Measurements from ENCODE around the gene PTPN7. TPM values are rescaled to one million over a fixed set of nuclear protein-coding genes. Genes with fewer than 3 reads are reported as not detected.

The PTPN7 gene
- total RNA-seq, 1 donor from 2014 or later: not detected

GRCh38 chr1:202189918-202190715, 29.7 kb upstream of the PTPN7 start:
- no peak overlapping the region for H3K27ac Mint-ChIP-seq
- peaks cover 27% of the 10 kb centered on the region for H3K27me3 ChIP-seq

GRCh38 chr1:202189001-202189790, 28.8 kb upstream of the PTPN7 start:
- no peak overlapping the region for H3K27ac ChIP-seq
- Mint-ChIP-seq H3K27ac (no peak overlapping the region), H3K36me3 (no peaks in the 10 kb centered on the region), H3K9me3 (no peaks in the 10 kb centered on the region), H3K4me3 (no peak overlapping the region), H3K27me3 (ENCODE audit: insufficient read depth, low read depth) (peaks cover 16% of the 10 kb centered on the region), H3K4me1 (peaks cover 10% of the 10 kb centered on the region)
- no peaks in the 10 kb centered on the region for H3K9me3 ChIP-seq (ENCODE audit: low read depth)
- no peak overlapping the region for H3K9ac ChIP-seq
- peaks cover 18% of the 10 kb centered on the region for H3K27me3 ChIP-seq
- TF ChIP-seq EZH2 (IDR thresholded peaks at IDR 0.05) (no peak), EZH2phosphoT487 (IDR thresholded peaks at IDR 0.05) (no peak), CTCF (IDR thresholded peaks at IDR 0.05) (peak; percentile 82)
- H3F3A ChIP-seq (ENCODE audit: low read depth): peaks cover 9% of the 10 kb centered on the region
- H2AFZ ChIP-seq (replicated peaks): peak overlapping the region; percentile 92
- H3K36me3 ChIP-seq: no peaks in the 10 kb centered on the region
- DNase-seq (ENCODE audit: low spot score): peak; percentile 92
- no peaks in the 10 kb centered on the region for H3K79me2 ChIP-seq (ENCODE audit: low read depth)
- H3K4me2 ChIP-seq: no peak overlapping the region
- H4K20me1 ChIP-seq (ENCODE audit: low read depth): no peaks in the 10 kb centered on the region
- peaks cover 4% of the 10 kb centered on the region for H3K4me1 ChIP-seq
- no peak overlapping the region for H3K4me3 ChIP-seq

More at GRCh38 chr1:202189918-202190715, 29.7 kb upstream of the PTPN7 start:
- Mint-ChIP-seq H3K27me3 (ENCODE audit: insufficient read depth, low read depth) (peaks cover 20% of the 10 kb centered on the region), H3K4me3 (no peak overlapping the region), H3K36me3 (no peaks in the 10 kb centered on the region), H3K9me3 (no peaks in the 10 kb centered on the region), H3K4me1 (peaks cover 6% of the 10 kb centered on the region)
- H3K36me3 ChIP-seq: no peaks in the 10 kb centered on the region
- TF ChIP-seq EZH2 (IDR thresholded peaks at IDR 0.05) (no peak), CTCF (IDR thresholded peaks at IDR 0.05) (peak; percentile 27), EZH2phosphoT487 (IDR thresholded peaks at IDR 0.05) (no peak)
- H3F3A ChIP-seq (ENCODE audit: low read depth): peaks cover 9% of the 10 kb centered on the region
- H3K4me3 ChIP-seq: no peak overlapping the region
- no peaks in the 10 kb centered on the region for H3K79me2 ChIP-seq (ENCODE audit: low read depth)
- no peak overlapping the region for H3K27ac ChIP-seq
- no peaks in the 10 kb centered on the region for H4K20me1 ChIP-seq (ENCODE audit: low read depth)
- no peak overlapping the region for H2AFZ ChIP-seq (replicated peaks)
- H3K9ac ChIP-seq: no peak overlapping the region
- DNase-seq (ENCODE audit: low spot score): no peak
- H3K4me2 ChIP-seq: no peak overlapping the region
- H3K9me3 ChIP-seq (ENCODE audit: low read depth): no peaks in the 10 kb centered on the region
- peaks cover 4% of the 10 kb centered on the region for H3K4me1 ChIP-seq

- Histone ChIP-seq H3K4me2 (no peak overlapping the region), H3K79me2 (ENCODE audit: low read depth) (no peaks in the 10 kb centered on the region), H3K27me3 (peaks cover 5% of the 10 kb centered on the region), H3K36me3 (no peaks in the 10 kb centered on the region), H4K20me1 (ENCODE audit: low read depth) (no peaks in the 10 kb centered on the region), H3K4me1 (peaks cover 4% of the 10 kb centered on the region), H2AFZ (replicated peaks) (no peak overlapping the region), H3K9ac (no peak overlapping the region), H3K4me3 (no peak overlapping the region), H3K9me3 (ENCODE audit: low read depth) (no peaks in the 10 kb centered on the region), H3K27ac (no peak overlapping the region), H3F3A (ENCODE audit: low read depth) (peaks cover 4% of the 10 kb centered on the region)
- Mint-ChIP-seq H3K27ac (no peak overlapping the region), H3K9me3 (no peaks in the 10 kb centered on the region), H3K27me3 (ENCODE audit: insufficient read depth, low read depth) (peaks cover 15% of the 10 kb centered on the region), H3K4me3 (no peak overlapping the region), H3K36me3 (no peaks in the 10 kb centered on the region), H3K4me1 (peaks cover 12% of the 10 kb centered on the region)
- DNase-seq (ENCODE audit: low spot score): no peak
- TF ChIP-seq EZH2 (IDR thresholded peaks at IDR 0.05): no peak
- TF ChIP-seq CTCF (IDR thresholded peaks at IDR 0.05): no peak
- TF ChIP-seq EZH2phosphoT487 (IDR thresholded peaks at IDR 0.05): no peak
Measured at GRCh38 chr1:202187697-202188407, 27.4 kb upstream of the PTPN7 start.

All from neural progenitor cell (in vitro differentiated cells).